Psoas muscle (tissue), 8 donors: ENCODE data around the gene PAX5. TPM values are rescaled to one million over a fixed set of nuclear protein-coding genes. Genes with fewer than 3 reads are reported as not detected.

Experiments
- ATAC-seq, 4 donors: fragments of 200-7000 bp; cut with Tn5 transposase; one replicate each; pipeline ENCODE4 v1.9.1; 2020; ENCODE audit warnings: moderate library complexity in 3 of 4, mild to moderate bottlenecking in 2 of 4
- DNase-seq, 2 donors: peaks; one replicate each; pipeline ENCODE4 v3.0.0-alpha.2; 2020
- H3K27ac ChIP-seq: fragments of 200-600 bp; one replicate; pipeline ENCODE4 v1.8.0; 2022
- H3K27me3 ChIP-seq, 3 donors: fragments of 200-600 bp in 1 of 3; one replicate each; pipeline versions ENCODE4 v1.6.1 to v1.8.0; 2013 to 2022; ENCODE audit warnings: low read length in 2 of 3, mild to moderate bottlenecking in 2 of 3, moderate library complexity in 1 of 3; ENCODE audit not compliant: insufficient read depth in 3 of 3
- H3K36me3 ChIP-seq, 2 donors: fragments of 200-600 bp in 1 of 2; one replicate each; pipeline versions ENCODE4 v1.6.1 to v1.8.0; 2013 to 2022; ENCODE audit warnings: low read depth in 1 of 2, mild to moderate bottlenecking in 1 of 2, moderate library complexity in 1 of 2; ENCODE audit not compliant: insufficient read depth in 1 of 2
- H3K4me1 ChIP-seq: fragments of 200-600 bp; one replicate; pipeline ENCODE4 v1.8.0; 2022
- H3K4me3 ChIP-seq: fragments of 200-600 bp; one replicate; pipeline ENCODE4 v1.8.0; 2022; ENCODE audit warnings: mild to moderate bottlenecking
- H3K9me3 ChIP-seq: fragments of 200-600 bp; one replicate; pipeline ENCODE4 v1.8.0; 2022
- WGBS, 3 donors: extraction: QIAGEN DNeasy Blood & Tissue Kit; methylation state at CpG; one replicate each; pipeline versions ENCODE4 v1.1.6 to v1.1.7; 2013; 5-methylcytosine and 5-hydroxymethylcytosine counted together
- intact Hi-C, 2 donors: fragments of 100-400 bp; cut with DNase I; formaldehyde crosslinking; loops; one replicate each; pipeline versions ENCODE4 v1.11.0 to v1.14.2; 2022
- polyA plus RNA-seq, 3 donors: library from polyadenylated mRNA; stranded (reverse); fragments of 200-250 nt; gene quantifications; one replicate each; pipeline ENCODE4 v1.2.3, GENCODE V29; 2013
- total RNA-seq, 4 donors: library from RNA; stranded (reverse); fragmentation: NEBNext Ultra II Directional in 2 of 4; extraction: Animal tissue kit (Norgen Biotek cat#: 25700) in 2 of 4; gene quantifications; one replicate each; pipeline versions ENCODE4 v1.2.1 to v1.2.4, GENCODE V29; 2021 to 2023
- TF ChIP-seq, protein P1 (sequence below): fragments of 200-600 bp; IDR thresholded peaks from one replicate; pipeline ENCODE4 v1.8.0; 2022; ENCODE audit warnings: antibody characterized with exemption
- donor health status: healthy with polysubstance abuse.
- donor health status: DM: no; HTN: no; CAD: no; lungs with moderate emphysema.
- donor health status: Bipolar disorder and iron deficiency.
- donor health status: healthy.
- donor health status: DM: yes; HTN: yes; CAD: no.
- donor health status: DM: no; HTN: no; CAD: no.
- donor health status: DM: no; HTN: no; CAD: no.
- donor health status: DM: yes; HTN: yes; CAD: no.

Gene PAX5
- total and polyA plus RNA-seq, 7 donors = under 0.01 to 0.50 (median 0.06) TPM; not detected in 3

DNA sequence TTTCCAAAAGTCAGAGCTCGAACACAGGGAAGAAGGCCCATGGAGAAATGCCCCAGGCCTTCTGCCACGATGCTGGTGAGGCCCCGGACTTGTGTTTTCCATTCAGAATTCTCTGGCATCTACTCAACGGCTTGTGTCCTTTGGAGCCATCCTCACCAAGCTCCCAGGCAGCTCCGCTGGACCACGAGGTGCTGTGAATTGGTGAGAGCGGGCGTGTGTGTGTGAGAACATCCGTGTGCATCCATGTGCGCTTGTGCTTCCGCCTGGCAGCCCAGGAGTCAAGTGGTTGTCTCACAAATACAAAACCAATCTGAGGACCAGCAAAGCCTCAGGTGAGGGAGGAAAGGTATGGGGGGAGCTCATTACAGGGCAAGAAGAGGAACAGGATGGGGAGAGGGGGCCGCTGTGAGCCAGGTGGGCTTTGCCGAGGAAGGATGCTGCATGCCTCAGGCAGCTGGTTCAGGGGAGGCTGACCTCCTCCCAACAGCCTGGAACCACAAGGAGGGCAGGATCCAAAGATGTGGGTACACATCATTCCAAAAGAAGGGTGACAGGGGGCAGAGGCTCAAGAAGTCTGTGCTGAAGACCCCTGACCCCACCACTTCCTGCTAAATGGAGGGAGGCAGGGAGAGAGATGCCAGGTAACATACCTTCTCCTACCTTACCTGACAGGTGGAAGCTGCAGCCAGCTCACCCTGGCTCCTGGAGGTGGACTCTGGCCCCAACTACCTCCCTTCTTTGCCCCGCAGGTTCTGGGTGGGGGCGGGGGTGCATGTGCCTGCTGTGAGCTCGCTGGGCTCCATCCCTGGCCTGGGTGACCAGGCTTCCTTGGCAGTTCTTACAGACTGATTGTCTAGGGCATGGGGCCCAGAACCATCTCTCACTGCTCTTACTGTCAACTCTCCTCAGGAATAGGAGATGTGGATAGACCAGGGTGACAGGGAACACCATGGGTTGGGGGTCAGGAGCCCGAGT, 196.3 kb downstream of the PAX5 start:
- TF ChIP-seq, protein P1, sequence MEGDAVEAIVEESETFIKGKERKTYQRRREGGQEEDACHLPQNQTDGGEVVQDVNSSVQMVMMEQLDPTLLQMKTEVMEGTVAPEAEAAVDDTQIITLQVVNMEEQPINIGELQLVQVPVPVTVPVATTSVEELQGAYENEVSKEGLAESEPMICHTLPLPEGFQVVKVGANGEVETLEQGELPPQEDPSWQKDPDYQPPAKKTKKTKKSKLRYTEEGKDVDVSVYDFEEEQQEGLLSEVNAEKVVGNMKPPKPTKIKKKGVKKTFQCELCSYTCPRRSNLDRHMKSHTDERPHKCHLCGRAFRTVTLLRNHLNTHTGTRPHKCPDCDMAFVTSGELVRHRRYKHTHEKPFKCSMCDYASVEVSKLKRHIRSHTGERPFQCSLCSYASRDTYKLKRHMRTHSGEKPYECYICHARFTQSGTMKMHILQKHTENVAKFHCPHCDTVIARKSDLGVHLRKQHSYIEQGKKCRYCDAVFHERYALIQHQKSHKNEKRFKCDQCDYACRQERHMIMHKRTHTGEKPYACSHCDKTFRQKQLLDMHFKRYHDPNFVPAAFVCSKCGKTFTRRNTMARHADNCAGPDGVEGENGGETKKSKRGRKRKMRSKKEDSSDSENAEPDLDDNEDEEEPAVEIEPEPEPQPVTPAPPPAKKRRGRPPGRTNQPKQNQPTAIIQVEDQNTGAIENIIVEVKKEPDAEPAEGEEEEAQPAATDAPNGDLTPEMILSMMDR = no peak
- 85% methylated on average over 17 of the region's 17 CpGs for WGBS, 3 donors
- no peak for ATAC-seq
- Histone ChIP-seq H3K4me3 (no peak overlapping the region), H3K27me3 (no peaks in the 10 kb centered on the region), H3K27ac (no peak overlapping the region), H3K4me1 (no peaks in the 10 kb centered on the region), H3K9me3 (no peaks in the 10 kb centered on the region), H3K36me3 (no peaks in the 10 kb centered on the region)
- DNase-seq = no peak
- intact Hi-C loops = no loop called here

DNA sequence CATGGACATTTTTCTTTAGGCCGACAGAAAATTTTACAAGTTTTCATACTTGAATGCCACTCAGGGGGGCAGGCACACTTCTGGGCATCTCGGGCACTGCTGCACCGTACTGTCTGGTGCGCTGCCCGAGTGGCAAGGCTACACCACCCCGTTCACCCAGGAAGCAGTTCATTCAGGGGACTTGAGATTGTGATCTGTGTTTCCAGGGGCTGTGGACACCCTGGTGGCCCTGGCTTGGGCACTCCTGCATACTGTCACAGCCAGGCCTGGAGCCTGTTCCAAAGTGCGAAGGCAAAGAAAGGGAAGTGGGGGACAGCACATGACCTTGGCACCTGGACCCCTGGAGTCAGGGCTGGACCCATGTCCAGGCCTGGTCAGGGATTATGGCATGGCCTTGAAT, 197.6 kb downstream of the PAX5 start:
- ATAC-seq (no peak), DNase-seq (no peak)
- Histone ChIP-seq H3K27me3 (no peaks in the 10 kb centered on the region), H3K36me3 (no peaks in the 10 kb centered on the region), H3K4me3 (no peak overlapping the region), H3K4me1 (no peaks in the 10 kb centered on the region), H3K9me3 (no peaks in the 10 kb centered on the region), H3K27ac (no peak overlapping the region)
- 73 to 85% (median 74%) methylated on average over 6 to 7 of the region's 7 CpGs for WGBS, 3 donors
- TF ChIP-seq, protein P1 = no peak
- intact Hi-C loops = no loop called here

DNA sequence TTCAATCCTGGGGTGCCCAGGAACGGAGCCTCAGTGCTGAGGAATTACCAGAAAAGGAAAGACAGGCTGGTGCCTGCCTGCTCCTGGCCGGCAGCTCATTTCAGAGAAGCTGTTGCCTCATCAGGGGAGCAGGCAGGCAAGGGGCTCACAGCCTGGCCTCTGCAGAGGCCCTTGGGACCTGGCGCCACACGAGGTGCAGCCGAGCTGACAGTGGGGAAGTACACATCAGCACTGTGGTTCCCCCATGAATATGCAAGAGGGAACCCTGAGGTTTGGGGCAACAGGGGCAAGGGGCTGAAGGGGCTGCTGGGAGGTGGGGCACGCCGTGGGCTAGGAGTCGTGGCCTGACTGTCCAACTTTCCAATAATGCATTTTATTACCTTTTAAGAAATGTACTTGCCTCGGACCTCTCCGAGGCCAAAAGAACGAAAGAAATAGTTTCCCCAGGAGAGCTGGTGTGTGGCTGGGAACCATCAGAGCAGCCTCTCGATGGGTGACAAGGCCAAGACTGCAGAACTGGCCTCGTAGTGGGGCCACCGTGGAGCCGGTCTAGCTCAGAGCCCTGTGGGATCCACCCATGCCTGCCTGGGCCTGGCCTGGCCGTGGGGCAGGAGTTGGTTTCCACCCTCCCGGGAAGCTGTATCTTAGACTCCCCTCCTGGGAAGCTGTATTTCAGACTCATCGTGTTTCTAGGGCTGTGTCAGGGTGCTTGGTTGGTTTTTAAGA, 198.6 kb downstream of the PAX5 start:
- H3K9me3 ChIP-seq = no peaks in the 10 kb centered on the region
- no peaks in the 10 kb centered on the region for H3K4me1 ChIP-seq
- DNase-seq = no peak
- intact Hi-C loops = no loop called here
- no peak overlapping the region for H3K4me3 ChIP-seq
- H3K27me3 ChIP-seq = no peaks in the 10 kb centered on the region
- no peak overlapping the region for H3K27ac ChIP-seq
- 59 to 68% (median 60%) methylated on average over 18 of the region's 18 CpGs for WGBS, 3 donors
- ATAC-seq = no peak
- TF ChIP-seq, protein P1 = no peak
- H3K36me3 ChIP-seq = no peaks in the 10 kb centered on the region

DNA sequence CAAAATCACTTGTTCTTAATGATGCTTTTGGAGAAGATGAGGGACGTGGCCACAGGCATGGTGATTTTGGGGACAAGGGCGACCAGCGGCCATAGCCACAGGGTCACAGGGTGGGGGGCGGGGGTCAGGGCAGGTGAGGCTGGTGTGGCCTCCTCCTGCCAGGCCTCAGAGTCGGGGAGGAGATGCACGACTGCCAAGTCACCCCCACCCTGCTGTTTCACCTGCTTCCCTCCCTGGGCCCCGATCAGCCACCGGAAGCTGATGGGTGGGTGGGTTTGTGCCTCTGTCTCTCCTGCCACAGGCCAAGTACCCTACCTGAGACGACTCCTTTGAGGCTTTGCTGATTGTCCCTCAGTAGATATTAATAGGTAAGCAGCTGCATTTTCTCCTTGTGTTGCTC, 199.3 kb downstream of the PAX5 start:
- Histone ChIP-seq H3K36me3 (no peaks in the 10 kb centered on the region), H3K9me3 (no peaks in the 10 kb centered on the region), H3K27me3 (no peaks in the 10 kb centered on the region), H3K4me1 (no peaks in the 10 kb centered on the region), H3K4me3 (no peak overlapping the region), H3K27ac (no peak overlapping the region)
- TF ChIP-seq, protein P1 = no peak
- 75 to 79% (median 77%) methylated on average over 9 of the region's 9 CpGs for WGBS, 3 donors
- intact Hi-C loops = no loop called here
- ATAC-seq = no peak
- DNase-seq = no peak
